ENCODE measurements around the gene RNU1-1. TPM values are rescaled to one million over a fixed set of nuclear protein-coding genes. Genes with fewer than 3 reads are reported as not detected.
"Not testable (repeated sequence)": the region's sequence is repeated elsewhere in the genome, so short reads cannot be mapped to it uniquely, and the experiment has no call there.

The RNU1-1 gene
- total and polyA plus RNA-seq, 9 of the 15 experiments (the other 6 are each of a cell fraction or from before 2014, with no cell fraction given): under 0.01 to 32,823 (median 2,538) TPM; not detected in 4

DNA sequence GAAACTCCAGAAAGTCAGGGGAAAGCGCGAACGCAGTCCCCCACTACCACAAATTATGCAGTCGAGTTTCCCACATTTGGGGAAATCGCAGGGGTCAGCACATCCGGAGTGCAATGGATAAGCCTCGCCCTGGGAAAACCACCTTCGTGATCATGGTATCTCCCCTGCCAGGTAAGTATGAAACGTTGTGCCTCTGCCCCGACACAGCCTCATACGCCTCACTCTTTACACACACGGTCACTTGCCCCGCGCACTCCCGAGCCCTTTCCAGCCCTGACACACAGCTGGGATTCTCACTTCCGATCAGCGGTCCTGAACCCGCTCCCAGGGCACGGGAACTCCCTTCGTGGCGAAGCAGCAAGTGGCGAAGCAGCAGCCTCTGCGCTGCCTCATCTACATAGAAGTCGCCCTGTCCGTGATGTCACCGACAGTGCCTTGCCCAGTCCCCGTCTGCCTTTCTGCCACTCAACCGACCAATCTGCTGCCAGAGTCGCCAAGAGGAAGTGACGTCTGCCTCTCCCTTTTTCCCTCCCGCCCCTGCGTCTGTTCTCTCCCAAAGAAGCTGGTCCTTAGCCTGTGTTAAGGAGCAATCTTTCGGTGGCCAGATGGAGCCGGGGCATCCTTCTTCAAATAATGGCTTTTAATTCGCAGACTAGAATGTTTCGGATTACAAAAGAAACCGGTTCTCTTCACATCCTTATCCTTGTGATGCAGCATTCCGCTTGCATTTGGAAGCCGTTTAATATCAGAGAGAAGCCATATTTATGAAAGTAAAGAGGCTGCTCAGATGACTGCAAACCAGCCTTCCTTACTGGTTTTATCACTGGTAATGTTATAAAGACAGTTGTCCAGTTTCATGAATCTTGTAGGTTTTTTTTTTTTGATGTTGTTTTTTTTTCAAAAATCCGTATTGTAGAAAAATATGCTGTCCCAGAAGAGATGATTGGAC, at the start of gene RNU1-1 (continued):
- TF ChIP-seq, protein P1, sequence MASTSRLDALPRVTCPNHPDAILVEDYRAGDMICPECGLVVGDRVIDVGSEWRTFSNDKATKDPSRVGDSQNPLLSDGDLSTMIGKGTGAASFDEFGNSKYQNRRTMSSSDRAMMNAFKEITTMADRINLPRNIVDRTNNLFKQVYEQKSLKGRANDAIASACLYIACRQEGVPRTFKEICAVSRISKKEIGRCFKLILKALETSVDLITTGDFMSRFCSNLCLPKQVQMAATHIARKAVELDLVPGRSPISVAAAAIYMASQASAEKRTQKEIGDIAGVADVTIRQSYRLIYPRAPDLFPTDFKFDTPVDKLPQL (IDR thresholded peaks at IDR 0.05; ENCODE audit: extremely low read depth, insufficient read length): peak; percentile 65

DNA sequence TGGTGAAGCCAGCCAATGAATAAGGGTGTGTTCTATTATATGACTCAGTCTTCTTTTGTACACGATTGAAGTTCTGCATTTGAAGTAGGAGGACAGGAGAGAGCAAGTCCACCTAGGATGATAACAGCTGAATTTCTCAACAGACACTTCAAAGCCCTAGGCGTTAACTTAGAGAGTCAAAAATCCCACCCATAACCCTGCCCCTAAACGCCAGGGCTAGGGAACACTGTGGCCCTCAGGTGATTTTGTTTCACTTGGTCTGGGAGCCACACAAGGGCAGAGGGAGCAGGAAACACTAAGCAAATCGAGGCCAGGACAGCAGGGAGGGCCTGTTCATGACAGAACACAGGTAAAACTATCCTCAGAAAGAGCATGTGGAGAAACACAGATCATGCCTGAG, 47.0 kb upstream of the RNU1-1 start:
- H4K20me1 ChIP-seq (replicated peaks; ENCODE audit: control insufficient read depth, insufficient read depth, low read length); BruUV-seq (replicated peaks); H3K4me1 ChIP-seq (replicated peaks in 1 of 2; ENCODE audit: control insufficient read depth in 2 of 2, insufficient read depth in 2 of 2, low read length in 2 of 2); H3K9me1 ChIP-seq (ENCODE audit: control insufficient read depth, insufficient read depth, low read length); H3K9ac ChIP-seq (ENCODE audit: insufficient read depth in 1 of 2, low read depth in 2 of 2, low read length in 2 of 2); DNase-seq (ENCODE audit: extremely low read depth in 1 of 4, low spot score in 3 of 4); CTCF ChIA-PET (ENCODE audit: low intra/inter-chr PET ratio); H3K79me2 ChIP-seq (ENCODE audit: control insufficient read depth, insufficient read depth, low read length); H2AFZ ChIP-seq (ENCODE audit: low read depth, low read length); H3K27ac ChIP-seq (ENCODE audit: extremely low read depth, low read depth, low read length); H3K4me2 ChIP-seq (ENCODE audit: insufficient read depth, low read length); FAIRE-seq; H3K9me3 ChIP-seq (replicated peaks; ENCODE audit: control insufficient read depth, insufficient read depth, low read depth, low read length); ATAC-seq; intact Hi-C loops (cut with micrococcal nuclease); in situ Hi-C loops (cut with MboI); H3K27me3 ChIP-seq (ENCODE audit: control insufficient read depth in 2 of 2, insufficient read depth in 2 of 2, low read length in 2 of 2); H3K36me3 ChIP-seq (ENCODE audit: control insufficient read depth, insufficient read depth, low read length); H3K4me3 ChIP-seq: not testable (repeated sequence)
- 25% methylated on average over 2 of the region's 4 CpGs for WGBS (ENCODE audit: insufficient coverage, low coverage, missing lambda C conversion rate)
- POLR2A ChIA-PET: interaction anchor here (1.0 to 1.1 kb wide), 2 partner anchors 55 to 68 kb away, joined by 3 read pairs; no protein-coding TSS in a partner anchor

DNA sequence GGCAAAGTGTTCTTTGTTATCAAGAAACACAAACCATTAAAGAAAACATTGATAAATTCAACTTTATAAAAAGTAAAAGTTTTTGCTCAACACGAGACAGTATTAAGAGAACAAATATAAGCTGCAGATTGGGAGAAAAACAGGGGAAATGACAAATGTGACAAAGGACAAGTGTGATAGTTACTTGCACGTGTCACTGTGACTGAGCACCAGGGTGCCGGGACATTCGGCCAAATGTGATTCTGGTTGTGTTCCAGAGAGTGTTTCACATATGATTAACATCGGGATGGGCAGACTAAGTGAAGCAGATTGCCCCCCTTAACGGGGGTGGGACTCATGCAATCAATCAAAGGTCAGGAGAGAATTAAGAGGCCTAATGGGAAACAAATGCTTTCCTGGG, 46.4 kb upstream of the RNU1-1 start:
- H3K9me1 ChIP-seq (ENCODE audit: control insufficient read depth, insufficient read depth, low read length); ATAC-seq; intact Hi-C loops (cut with micrococcal nuclease); H4K20me1 ChIP-seq (replicated peaks; ENCODE audit: control insufficient read depth, insufficient read depth, low read length); H3K4me3 ChIP-seq; H3K4me1 ChIP-seq (replicated peaks in 1 of 2; ENCODE audit: control insufficient read depth in 2 of 2, insufficient read depth in 2 of 2, low read length in 2 of 2); DNase-seq (ENCODE audit: extremely low read depth in 1 of 4, low spot score in 3 of 4); H3K9me3 ChIP-seq (replicated peaks; ENCODE audit: control insufficient read depth, insufficient read depth, low read depth, low read length); H3K27me3 ChIP-seq (ENCODE audit: control insufficient read depth in 2 of 2, insufficient read depth in 2 of 2, low read length in 2 of 2); H3K79me2 ChIP-seq (ENCODE audit: control insufficient read depth, insufficient read depth, low read length); H3K27ac ChIP-seq (ENCODE audit: extremely low read depth, low read depth, low read length); H3K36me3 ChIP-seq (ENCODE audit: control insufficient read depth, insufficient read depth, low read length); H3K4me2 ChIP-seq (ENCODE audit: insufficient read depth, low read length); CTCF ChIA-PET (ENCODE audit: low intra/inter-chr PET ratio); in situ Hi-C loops (cut with MboI); BruUV-seq (replicated peaks); FAIRE-seq; H3K9ac ChIP-seq (ENCODE audit: insufficient read depth in 1 of 2, low read depth in 2 of 2, low read length in 2 of 2); H2AFZ ChIP-seq (ENCODE audit: low read depth, low read length): not testable (repeated sequence)
- POLR2A ChIA-PET: interaction anchor here (1.0 kb wide), 1 partner anchor 55 kb away, joined by 3 read pairs; no protein-coding TSS in a partner anchor
- 28% methylated on average over 4 of the region's 6 CpGs for WGBS (ENCODE audit: insufficient coverage, low coverage, missing lambda C conversion rate)

DNA sequence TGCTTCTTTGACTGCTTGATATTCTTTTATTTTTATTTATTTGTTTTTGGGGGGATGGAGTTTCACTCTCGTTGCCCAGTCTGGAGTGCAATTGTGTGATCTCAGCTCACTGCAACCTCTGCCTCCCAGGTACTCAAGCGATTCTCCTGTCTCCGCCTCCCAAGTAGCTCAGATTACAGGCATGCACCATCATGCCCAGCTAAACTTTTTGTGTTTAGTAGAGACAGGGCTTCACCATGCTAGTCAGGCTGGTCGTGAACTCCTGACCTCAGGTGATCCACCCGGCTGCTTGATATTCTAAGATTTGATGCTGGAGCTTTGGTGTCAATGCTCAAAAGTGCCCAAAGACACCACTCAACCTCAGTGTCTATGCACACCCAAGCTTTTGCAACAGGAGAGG, 45.6 kb upstream of the RNU1-1 start:
- H3K4me3 ChIP-seq; H4K20me1 ChIP-seq (replicated peaks; ENCODE audit: control insufficient read depth, insufficient read depth, low read length); FAIRE-seq; BruUV-seq (replicated peaks); H2AFZ ChIP-seq (ENCODE audit: low read depth, low read length); H3K4me2 ChIP-seq (ENCODE audit: insufficient read depth, low read length); H3K9ac ChIP-seq (ENCODE audit: insufficient read depth in 1 of 2, low read depth in 2 of 2, low read length in 2 of 2); H3K9me3 ChIP-seq (replicated peaks; ENCODE audit: control insufficient read depth, insufficient read depth, low read depth, low read length); H3K27me3 ChIP-seq (ENCODE audit: control insufficient read depth in 2 of 2, insufficient read depth in 2 of 2, low read length in 2 of 2); CTCF ChIA-PET (ENCODE audit: low intra/inter-chr PET ratio); H3K4me1 ChIP-seq (replicated peaks in 1 of 2; ENCODE audit: control insufficient read depth in 2 of 2, insufficient read depth in 2 of 2, low read length in 2 of 2); H3K27ac ChIP-seq (ENCODE audit: extremely low read depth, low read depth, low read length); in situ Hi-C loops (cut with MboI); intact Hi-C loops (cut with micrococcal nuclease); H3K36me3 ChIP-seq (ENCODE audit: control insufficient read depth, insufficient read depth, low read length); H3K79me2 ChIP-seq (ENCODE audit: control insufficient read depth, insufficient read depth, low read length); H3K9me1 ChIP-seq (ENCODE audit: control insufficient read depth, insufficient read depth, low read length); DNase-seq (ENCODE audit: extremely low read depth in 1 of 4, low spot score in 3 of 4); ATAC-seq: not testable (repeated sequence)
- POLR2A ChIA-PET: interaction anchor here (1.0 kb wide), 1 partner anchor 345 kb away, joined by 3 read pairs; no protein-coding TSS in a partner anchor
- WGBS (ENCODE audit: insufficient coverage, low coverage, missing lambda C conversion rate): no CpG with 5 or more reads among the region's 5 CpGs
